CMK (cell line): ENCODE results near the gene NUP153.
"Not testable (repeated sequence)": the region's sequence is repeated elsewhere in the genome, so short reads cannot be mapped to it uniquely, and the experiment has no call there.

Source experiments
- DNase-seq: peaks from one replicate; pipeline ENCODE4 v3.0.0-alpha.2; 2010; ENCODE audit warnings: low read depth

NUP153 gene

GRCh38 chr6:17601386-17601703 is 105.4 kb downstream of the NUP153 start:
- no peak for DNase-seq

GRCh38 chr6:17600527-17601385 is 106.0 kb downstream of the NUP153 start:
- no peak for DNase-seq

GRCh38 chr6:17599877-17600526 is 106.7 kb downstream of the NUP153 start, which contains the start of gene FAM8A1:
FAM8A1 (plus strand) TSS chr6:17600302; CDS start chr6:17600410, 108 bp downstream.
- peak; percentile 87 for DNase-seq

- DNase-seq: no peak
Observed at GRCh38 chr6:17596085-17596484, 110.6 kb downstream of the NUP153 start.

- DNase-seq: no peak
Observed at GRCh38 chr6:17593246-17593645, 113.5 kb downstream of the NUP153 start.

- DNase-seq: no peak
Observed at GRCh38 chr6:17591287-17591686, 115.4 kb downstream of the NUP153 start.

GRCh38 chr6:17589406-17590096 is 117.2 kb downstream of the NUP153 start:
- DNase-seq: no peak

- DNase-seq: no peak
Observed at GRCh38 chr6:17588011-17588410, 118.7 kb downstream of the NUP153 start.

- not testable (repeated sequence) for DNase-seq
Observed at GRCh38 chr6:17586623-17587022, 120.1 kb downstream of the NUP153 start.

GRCh38 chr6:17585766-17586490 is 120.8 kb downstream of the NUP153 start:
- no peak for DNase-seq

GRCh38 chr6:17584241-17584803 is 122.4 kb downstream of the NUP153 start:
- no peak for DNase-seq

- no peak for DNase-seq
Observed at GRCh38 chr6:17583811-17584210, 122.9 kb downstream of the NUP153 start.

- DNase-seq: not testable (repeated sequence)
Observed at GRCh38 chr6:17581282-17581681, 125.4 kb downstream of the NUP153 start.

- DNase-seq: no peak
Observed at GRCh38 chr6:17580518-17581048, 126.1 kb downstream of the NUP153 start.

- DNase-seq: no peak
Observed at GRCh38 chr6:17577059-17577458, 129.7 kb downstream of the NUP153 start.

GRCh38 chr6:17574866-17575560 is 131.7 kb downstream of the NUP153 start:
- no peak for DNase-seq

GRCh38 chr6:17565399-17565798 is 141.3 kb downstream of the NUP153 start:
- no peak for DNase-seq
